GM21360 (cell line): ENCODE results near the gene FBXL16.
"Not testable (repeated sequence)": the region's sequence is repeated elsewhere in the genome, so short reads cannot be mapped to it uniquely, and the experiment has no call there.

Experiments used
- ATAC-seq: cut with Tn5 transposase; IDR thresholded peaks from one replicate; pipeline ENCODE4 v1.9.1; 2021; ENCODE audit warnings: mild to moderate bottlenecking, moderate library complexity; ENCODE audit not compliant: unreplicated experiment

FBXL16 gene

DNA sequence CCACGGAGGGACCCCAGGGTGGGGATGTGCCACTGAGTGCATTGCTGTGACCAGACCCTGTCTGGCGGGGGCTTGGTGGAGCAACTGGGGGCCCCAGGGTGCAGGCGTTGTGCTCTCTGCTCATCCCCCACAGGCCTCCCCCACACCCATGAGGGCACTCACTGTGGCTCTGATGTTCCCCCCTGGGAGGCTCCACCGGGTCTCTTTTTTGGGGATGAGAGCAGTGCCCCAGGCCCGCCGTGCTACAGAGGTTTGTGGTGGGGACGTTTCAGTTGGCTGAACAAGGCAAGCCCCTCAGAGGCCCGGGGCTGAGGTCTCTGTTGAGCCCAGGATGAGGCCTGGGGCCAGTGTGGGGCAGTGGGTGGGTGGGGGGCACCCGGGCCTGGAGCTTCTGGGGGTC is 18.1 kb upstream of the FBXL16 start:
- ATAC-seq, result no peak

DNA sequence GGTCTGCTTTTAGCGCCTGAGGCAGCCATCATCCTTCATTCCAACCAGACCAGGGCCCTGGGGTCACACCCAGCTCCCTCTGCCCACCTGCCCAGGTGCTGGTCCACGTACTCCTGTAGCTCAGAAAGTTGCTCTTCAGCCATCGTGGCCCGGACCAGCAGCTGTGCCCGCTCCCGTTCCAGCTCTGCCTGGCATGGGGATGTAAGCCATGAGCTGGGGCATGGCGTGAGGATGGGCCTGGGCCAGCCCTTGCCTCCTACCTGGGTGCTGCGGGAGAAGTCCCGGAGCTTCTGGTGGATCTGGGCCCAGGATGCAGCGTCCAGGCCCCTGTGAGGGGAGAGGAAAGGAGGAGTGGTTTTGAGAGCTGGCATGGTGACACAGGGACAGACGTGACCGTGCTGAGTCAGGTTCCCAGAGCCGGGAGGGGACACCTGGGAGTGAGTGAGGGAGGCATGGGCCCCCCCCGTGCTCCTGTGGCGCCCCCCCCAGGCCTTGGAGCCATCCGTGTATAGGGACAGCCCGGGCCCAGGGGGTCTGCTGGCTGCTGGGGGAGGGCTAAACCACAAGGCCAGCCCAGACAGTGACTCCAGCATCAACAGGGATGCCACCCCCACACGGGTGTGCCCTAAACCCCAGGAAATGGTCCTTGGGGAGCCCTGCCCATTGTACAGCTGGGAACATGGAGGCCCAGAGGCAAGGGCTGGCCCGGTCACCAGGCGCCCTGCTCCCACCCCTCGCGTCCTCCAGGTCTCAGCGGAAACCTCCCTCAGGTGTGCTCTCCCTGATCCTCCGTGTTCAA is 17.4 kb upstream of the FBXL16 start:
- no peak for ATAC-seq

DNA sequence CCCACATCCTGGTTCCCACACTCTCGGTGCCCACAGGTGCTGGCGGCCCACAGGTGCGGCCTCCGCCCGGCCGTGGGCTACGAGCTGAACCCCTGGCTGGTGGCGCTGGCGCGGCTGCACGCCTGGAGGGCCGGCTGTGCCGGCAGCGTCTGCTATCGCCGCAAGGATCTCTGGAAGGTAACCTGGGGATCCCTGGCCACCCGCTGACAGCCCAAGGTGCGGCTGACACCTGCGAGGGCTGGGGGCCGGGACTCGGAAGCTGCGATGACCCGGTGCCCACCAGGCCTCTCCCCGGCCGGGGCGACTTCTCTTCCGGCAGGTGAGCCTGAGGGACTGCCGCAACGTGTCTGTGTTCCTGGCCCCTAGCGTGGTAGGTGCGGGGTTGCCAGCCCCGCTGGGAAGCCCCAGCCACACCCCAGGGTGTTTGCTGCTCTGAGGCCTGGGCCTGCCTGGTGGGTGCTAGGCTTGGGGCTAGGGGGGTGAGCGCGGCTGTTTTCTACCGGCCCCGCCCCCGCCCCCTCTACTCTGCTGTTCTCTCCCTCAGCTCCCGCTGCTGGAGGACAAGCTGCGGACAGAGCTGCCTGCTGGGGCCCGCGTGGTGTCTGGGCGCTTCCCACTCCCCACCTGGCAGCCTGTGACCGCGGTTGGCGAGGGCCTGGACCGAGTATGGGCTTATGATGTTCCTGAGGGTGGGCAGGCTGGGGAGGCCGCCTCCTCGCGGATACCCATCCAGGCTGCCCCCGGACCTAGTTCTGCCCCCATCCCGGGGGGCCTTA is 16.4 kb upstream of the FBXL16 start:
- ATAC-seq, result no peak

DNA sequence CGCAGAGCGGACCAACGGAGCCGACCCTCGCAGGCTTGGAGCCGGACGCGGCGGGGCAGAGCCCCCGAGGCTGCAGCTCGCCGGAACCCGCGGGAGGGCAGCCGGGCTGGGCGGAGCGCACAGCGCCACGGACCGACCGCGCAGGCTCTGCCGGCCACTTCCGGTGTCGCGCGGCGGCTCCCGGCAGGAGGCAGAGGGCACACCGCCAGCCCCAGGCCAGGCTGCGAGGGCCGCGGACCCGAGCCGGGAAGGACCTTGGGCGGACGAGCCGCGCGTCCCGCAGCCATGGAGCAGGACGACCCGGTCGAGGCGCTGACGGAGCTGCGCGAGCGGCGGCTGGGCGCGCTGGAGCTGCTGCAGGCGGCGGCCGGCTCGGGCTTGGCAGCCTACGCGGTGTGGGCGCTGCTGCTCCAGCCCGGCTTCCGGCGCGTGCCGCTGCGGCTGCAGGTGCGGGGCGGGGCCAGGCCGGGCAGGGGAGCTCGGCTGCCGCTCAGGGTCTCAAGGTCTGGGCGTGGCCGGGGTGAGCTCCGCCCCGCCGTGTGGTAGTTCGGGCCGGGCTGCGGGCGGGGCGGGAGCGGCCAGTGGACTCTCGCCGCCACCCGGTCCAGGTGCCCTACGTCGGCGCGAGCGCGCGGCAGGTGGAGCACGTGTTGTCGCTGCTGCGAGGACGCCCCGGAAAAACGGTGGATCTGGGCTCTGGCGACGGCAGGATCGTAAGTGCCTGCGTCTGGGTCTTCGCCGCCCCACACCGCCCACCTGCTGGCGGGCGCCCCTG is 15.6 kb upstream of the FBXL16 start, which contains the start of gene ANTKMT:
Gene ANTKMT, plus strand, starts transcription at position 157 of the 775 bp plus-strand sequence. Its CDS starts 129 bp downstream, at position 286.
- peak; percentile 52 for ATAC-seq

DNA sequence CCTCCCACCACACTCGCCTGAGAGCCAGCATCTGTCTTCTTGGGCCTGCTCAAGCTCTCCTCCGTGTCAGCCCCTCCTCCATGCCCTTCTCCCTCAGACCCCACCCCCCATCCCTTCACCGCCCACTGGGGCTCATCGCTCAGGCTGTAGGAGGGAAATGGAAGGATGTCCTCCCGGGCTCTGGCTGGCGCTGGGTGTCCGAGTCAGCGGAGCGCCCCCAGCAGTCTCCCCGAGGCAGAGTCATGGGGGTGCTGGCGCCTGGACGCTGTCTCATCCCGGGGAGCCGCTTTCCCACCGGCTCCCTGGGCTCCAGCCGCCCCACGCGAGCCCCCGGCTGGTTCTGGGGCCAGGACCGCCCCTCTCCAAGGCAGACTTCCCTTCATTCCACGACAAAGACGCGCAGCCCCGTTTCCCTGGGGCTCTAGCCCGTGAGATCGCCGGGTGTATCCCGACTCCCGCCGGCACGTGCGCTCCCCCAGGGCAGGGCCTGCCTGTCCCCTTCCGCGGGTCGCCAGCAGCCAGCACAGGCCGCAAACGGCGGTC is 14.9 kb upstream of the FBXL16 start:
- ATAC-seq, result peak; percentile 23

DNA sequence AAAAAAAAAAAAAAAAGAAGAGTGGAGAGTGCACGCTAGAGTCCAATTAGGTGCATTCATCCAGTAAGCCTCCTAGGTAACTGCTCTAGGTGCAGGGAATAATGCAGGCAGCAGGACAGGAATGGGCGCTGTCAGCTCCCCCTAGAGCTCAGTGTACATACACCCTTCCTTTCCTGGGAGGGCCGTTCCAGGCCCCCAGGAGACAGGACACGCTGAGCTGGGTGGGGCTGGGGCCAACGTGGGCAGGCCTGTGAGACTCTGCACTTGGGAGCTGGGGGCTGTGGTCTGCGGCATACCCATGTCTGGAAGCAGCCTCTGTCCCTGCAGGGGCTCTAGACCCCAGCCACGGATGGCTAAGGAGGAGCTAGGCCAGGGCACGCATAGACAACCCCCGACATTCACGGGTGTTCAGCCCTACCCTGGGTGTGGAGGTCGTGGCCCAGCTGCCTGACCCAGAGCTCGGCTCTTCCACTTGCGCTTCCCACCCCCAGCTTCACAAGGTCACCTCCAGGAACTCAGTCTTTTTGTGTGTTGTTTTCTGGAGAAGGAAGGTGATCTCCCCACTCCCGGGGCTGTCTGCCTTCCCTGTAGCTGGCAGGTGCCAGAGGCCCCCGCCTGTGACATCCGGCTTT is 14.3 kb upstream of the FBXL16 start:
- ATAC-seq, result no peak

DNA sequence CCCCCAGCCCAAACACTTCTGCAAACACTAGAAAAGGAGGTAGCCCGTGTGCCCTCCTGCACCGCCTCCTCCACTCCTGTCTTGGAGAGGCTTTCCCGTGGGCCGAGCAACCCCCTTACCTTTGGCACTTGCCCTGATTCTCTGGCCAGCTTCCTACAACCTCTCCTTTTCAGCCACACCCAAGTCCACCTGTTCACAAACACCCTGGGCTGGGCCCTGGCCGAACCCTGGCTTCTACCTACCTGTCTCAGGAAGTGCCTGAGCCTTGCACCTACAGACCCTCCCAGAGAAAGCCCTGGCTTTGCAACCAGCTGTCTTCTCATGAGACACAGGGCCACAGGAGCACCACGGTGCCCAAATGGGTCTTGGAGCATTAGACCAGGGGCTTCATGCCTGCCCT is 13.3 kb upstream of the FBXL16 start:
- no peak for ATAC-seq

DNA sequence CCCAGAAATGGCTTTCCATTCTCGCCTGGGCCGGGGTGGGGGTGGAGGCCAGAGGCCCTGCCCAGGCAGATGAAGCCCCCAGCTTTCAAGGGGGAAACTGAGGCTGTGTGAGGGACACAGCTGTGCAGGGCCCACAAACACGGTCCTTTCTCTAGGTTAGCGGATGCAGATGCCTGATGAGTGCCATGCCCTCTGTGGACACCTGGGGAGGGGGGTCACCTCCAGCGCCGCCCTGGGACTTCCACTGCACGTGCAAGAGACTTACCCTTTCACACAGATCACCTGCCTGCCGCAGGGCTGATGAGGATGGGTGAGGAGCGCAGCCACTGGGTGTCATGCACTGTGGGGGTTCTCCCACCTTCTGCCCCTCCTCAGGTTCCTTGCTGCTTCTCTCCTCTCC is 12.8 kb upstream of the FBXL16 start:
- ATAC-seq, result no peak

DNA sequence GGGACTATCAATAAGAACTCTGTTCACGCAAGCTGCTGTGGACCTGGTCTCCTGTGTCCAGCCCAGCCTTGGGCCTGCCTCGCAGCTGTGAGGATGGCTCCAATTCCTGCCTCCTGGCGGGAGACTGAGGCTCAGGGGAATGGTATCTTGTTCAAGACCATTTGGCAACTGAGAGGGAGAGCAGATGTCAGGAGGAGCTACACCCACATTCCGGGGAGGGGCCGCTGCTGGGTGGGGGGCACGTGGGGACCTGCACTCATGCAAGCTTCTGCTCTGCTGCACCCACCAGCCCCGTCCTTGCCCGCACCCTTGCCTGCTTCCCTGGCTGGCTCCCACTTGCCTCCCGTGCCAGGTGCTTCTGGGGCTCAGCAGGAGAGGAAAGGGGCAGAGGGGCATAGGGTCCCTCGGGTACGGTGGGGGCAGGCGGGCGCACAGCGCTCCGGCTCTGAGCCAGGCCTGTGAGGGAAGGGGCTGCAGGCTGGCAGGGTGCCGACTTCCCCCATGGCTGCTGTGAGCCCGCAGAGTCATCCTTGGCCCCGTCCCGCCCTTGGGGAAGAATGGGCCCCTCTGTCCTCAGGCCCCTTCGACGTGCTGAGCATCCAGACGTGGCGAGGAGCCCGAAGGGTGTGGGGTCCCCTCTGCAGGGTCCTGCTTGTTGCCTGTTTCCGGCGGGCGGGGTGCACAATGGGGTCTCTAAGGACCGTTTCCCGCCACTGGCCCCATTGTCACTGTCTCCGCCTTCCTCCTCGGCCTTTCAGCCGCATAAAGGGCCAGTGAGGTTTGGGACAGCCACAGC is 12.0 kb upstream of the FBXL16 start:
- no peak for ATAC-seq

DNA sequence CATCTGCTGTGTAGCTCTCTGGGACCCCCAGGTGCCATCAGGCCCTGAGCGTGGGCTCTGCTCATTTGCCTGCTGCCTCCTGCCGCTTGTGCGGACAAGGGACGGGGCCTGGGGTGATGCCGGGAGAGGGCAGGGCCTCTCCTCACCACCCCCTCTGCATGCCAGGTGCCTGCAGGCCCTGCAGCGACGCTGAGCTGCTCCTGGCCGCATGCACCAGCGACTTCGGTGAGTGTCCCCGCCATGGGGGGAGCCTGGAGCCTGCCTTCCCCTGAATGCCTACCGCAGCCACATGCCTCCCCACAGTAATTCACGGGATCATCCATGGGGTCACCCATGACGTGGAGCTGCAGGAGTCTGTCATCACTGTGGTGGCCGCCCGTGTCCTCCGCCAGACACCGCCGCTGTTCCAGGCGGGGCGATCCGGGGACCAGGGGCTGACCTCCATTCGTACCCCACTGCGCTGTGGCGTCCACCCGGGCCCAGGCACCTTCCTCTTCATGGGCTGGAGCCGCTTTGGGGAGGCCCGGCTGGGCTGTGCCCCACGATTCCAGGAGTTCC is 11.2 kb upstream of the FBXL16 start:
- ATAC-seq, result no peak

DNA sequence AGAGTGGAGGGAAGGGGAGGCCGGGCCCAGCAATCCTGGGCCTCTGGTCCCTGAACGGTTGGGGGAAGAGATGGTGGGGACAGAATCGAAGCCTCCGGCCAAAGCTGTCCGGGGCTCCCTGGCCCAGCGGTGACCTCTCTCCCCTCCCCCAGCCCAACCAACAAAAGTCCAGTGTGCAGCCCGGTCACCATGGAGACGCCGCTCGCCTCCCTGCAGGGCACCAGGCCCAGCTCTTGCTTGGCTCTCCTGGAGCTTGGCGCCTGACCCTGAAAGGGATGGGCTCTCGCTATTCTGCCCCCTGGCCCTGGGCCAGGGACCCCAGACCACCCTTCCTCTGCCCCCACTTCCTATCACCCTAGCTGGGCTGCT is 10.6 kb upstream of the FBXL16 start:
- ATAC-seq, result no peak

DNA sequence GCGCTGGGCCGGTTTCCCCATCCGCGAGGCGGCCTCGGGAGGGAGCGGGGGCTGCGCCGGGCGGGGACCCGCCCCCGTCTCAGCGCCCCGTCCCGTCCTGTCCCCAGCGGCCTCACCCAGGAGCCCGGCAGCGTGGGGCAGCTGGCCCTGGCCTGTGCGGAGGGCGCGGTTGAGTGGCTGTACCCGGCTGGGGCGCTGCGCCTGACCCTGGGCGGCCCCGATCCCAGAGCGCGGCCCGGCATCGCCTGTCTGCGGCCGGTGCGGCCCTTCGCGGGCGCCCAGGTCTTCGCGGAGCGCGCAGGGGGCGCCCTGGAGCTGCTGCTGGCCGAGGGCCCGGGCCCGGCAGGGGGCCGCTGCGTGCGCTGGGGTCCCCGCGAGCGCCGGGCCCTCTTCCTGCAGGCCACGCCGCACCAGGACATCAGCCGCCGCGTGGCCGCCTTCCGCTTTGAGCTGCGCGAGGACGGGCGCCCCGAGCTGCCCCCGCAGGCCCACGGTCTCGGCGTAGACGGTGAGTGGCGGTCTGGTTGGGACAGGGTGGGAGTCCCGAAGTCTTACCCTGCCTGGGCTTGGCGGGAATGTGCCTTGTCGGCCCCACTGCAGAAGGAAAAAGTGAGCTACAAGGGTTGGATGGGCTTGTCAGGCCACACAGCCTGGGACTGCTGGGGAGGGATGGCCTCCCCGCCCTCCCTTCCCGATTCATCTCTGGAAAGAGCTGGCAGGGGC is 10.0 kb upstream of the FBXL16 start:
- ATAC-seq, result no peak

DNA sequence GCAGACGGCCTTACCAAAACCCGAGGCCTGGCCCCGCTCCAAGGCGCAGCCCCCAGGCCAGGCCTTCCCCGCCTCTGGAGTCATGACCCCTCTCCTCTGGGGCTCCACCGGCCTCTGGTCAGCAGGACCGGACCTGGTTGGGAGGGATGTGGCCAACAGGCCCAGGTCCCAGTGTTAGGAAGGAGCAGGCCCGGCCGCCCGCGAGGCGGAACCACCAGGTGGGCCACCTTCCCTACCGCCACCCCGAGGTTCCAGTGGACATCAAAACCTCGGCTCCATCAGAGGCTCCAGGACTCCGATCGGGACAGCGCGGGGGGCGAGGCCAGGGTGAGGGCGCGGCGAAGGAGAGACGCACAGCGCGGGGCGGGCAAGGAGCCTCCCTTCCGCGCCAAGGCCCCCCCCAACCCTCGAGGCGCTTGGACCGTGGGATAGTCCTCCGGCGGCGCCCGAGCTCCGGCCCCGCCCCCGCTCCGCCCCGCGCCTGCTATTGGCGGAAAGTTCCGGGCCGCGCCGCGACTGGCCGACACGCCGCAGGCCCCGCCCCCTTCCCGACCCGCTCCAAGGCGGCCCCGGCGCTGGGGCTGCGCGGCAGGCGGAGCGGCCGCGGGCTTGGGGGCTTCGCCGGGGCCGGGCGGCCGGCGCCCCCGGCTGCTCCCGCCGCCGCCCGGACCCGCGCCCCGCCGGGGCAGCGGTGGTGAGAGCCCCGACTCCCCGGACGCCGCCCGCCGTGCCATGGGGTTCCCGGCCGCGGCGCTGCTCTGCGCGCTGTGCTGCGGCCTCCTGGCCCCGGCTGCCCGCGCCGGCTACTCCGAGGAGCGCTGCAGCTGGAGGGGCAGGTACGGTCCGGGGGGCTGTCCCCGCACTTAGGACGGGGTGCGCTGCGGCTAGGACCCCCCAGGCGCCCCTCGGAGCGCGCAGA is 9.2 kb upstream of the FBXL16 start, which contains the start of gene METRN:
Gene METRN, plus strand, starts transcription at position 561 of the 919 bp plus-strand sequence. Its CDS starts 172 bp downstream, at position 733.
- no peak for ATAC-seq

DNA sequence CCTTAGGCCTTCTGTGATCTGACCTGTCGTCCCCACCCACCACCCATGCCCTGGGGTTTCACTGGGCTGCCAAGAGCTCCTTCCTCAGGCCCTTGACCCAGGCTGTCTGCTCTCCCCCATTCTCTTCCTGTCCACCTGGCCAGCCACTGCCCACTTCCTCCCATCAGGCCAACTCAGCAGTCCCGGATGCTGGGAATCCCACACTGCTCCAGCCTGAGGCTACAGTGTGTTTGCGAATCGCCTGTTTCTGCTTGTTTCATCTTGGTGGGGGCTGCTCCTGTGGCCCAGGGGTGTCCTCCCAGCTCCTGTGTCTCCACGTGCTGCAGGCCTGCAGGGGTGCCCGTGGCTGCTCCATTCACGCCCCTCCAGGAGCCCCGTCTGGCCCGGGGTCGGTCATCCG is 8.5 kb upstream of the FBXL16 start:
- ATAC-seq, result no peak

DNA sequence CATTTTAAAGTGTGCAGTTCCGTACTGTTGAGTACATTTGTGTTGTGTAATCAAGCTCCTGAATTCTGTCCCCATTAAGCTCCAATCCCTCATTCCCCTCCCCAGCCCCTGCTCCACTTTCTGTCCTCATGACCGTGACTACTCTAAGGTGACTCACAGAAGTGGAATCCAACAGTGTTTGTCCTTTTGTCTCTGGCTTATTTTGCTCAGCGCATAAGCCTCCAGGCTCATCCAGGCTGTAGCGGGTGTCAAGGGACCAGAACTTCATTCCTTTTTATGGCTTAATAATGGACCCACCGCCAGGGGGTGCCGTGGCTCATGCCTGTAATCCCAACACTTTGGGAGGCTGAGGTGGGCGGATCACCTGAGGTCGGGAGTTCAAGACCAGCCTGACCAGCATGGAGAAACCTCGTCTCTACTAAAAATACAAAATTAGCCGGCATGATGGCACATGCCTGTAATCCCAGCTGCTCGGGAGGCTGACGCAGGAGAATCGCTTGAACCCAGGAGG is 7.2 kb upstream of the FBXL16 start:
- not testable (repeated sequence) for ATAC-seq

DNA sequence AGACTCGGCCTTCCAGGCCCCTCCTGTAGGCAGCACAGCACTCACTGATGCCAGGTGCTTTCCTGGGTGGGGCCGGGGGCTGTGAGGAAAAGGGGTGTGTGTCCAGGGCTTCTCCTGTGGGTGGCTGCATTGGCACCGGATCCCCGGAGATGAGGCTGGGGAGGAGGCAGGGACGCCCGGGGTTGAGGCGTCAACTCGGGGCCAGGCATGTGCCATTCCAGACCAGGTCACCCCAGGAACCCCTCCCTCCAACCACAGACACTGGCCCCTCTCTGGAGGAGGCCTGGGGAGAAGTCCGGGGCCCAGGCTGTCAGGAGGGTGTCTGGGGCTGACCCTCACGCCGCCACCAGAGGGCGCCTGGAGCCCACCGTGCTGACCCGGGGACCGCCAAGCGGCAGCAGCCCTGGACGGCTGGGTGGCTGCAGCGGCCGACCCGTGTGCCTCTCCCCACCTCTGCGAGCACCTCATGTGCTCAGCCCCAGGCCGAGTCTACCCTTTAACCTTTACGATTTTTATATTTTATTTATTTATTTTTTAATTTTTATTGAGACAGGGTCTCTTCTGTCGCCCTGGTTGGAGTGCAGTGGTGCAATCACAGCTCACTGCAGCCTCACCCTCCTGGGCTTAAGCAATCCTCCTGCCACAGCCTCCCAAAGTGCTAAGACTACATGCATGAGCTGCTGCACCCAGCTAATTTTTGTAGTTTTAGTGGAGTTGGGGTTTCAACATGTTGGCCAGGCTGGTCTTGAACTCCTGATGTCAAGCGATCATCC is 6.1 kb upstream of the FBXL16 start:
- no peak for ATAC-seq

DNA sequence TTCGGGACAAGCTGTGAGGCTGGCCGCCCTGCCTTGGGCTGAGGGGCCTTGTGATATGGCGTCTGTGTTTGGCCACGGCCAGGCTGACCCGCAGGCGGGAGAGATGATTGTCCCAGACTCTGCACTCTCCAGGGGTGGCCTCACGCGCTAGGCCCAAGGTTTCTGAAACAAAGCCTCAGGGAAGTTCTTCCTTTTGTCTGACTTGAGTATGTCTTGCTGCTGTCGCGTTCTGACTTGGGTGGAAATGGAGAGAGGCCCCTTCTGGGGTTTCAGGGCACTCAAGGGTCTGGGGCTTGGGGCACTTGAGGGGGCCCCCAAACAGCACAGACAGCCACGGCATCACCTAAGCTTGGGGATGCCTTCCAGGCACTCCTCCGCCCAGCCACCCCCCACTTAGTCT is 5.5 kb upstream of the FBXL16 start:
- no peak for ATAC-seq
